ENCODE results near the gene ESRRB.

Gene ESRRB

GRCh38 chr14:76390621-76391020 is 14.7 kb downstream of the ESRRB start:
- TF ChIP-seq CTCF (conservative IDR thresholded peaks at IDR 0.05; ENCODE audit: low read length): no peak
- no peak overlapping the region for H3K4me3 ChIP-seq (ENCODE audit: low read length)
- no peak for DNase-seq (ENCODE audit: low read depth)

GRCh38 chr14:76391981-76392690 is 16.2 kb downstream of the ESRRB start:
- no peak for DNase-seq (ENCODE audit: low read depth)
- H3K4me3 ChIP-seq (ENCODE audit: low read length): no peak overlapping the region
- no peak for TF ChIP-seq CTCF (conservative IDR thresholded peaks at IDR 0.05; ENCODE audit: low read length)

- H3K4me3 ChIP-seq (ENCODE audit: low read length): no peak overlapping the region
- no peak for DNase-seq (ENCODE audit: low read depth)
- TF ChIP-seq CTCF (conservative IDR thresholded peaks at IDR 0.05; ENCODE audit: low read length): no peak
Observed at GRCh38 chr14:76394569-76394968, 18.6 kb downstream of the ESRRB start.

- no peak for DNase-seq (ENCODE audit: low read depth)
- no peak overlapping the region for H3K4me3 ChIP-seq (ENCODE audit: low read length)
- TF ChIP-seq CTCF (conservative IDR thresholded peaks at IDR 0.05; ENCODE audit: low read length): no peak
Observed at GRCh38 chr14:76395161-76395560, 19.2 kb downstream of the ESRRB start.

- TF ChIP-seq CTCF (conservative IDR thresholded peaks at IDR 0.05; ENCODE audit: low read length): no peak
- no peak for DNase-seq (ENCODE audit: low read depth)
- no peak overlapping the region for H3K4me3 ChIP-seq (ENCODE audit: low read length)
Observed at GRCh38 chr14:76396714-76397187, 20.8 kb downstream of the ESRRB start.

- no peak for DNase-seq (ENCODE audit: low read depth)
- no peak overlapping the region for H3K4me3 ChIP-seq (ENCODE audit: low read length)
- TF ChIP-seq CTCF (conservative IDR thresholded peaks at IDR 0.05; ENCODE audit: low read length): no peak
Observed at GRCh38 chr14:76405627-76406026, 29.7 kb downstream of the ESRRB start.

GRCh38 chr14:76407449-76408150 is 31.7 kb downstream of the ESRRB start:
- TF ChIP-seq CTCF (conservative IDR thresholded peaks at IDR 0.05; ENCODE audit: low read length): no peak
- no peak overlapping the region for H3K4me3 ChIP-seq (ENCODE audit: low read length)
- DNase-seq (ENCODE audit: low read depth): no peak

All from AG10803 (cell line).